HG03565 (cell line): ENCODE data around the gene RPGRIP1L.
A peak's percentile ranks its signal among the peaks of the same experiment; 100 is the strongest.

Source experiments
- ATAC-seq: cut with Tn5 transposase; IDR thresholded peaks from one replicate; pipeline ENCODE4 v1.9.1; 2021; ENCODE audit warnings: mild to moderate bottlenecking, moderate library complexity; ENCODE audit not compliant: unreplicated experiment

The RPGRIP1L gene

GRCh38 chr16:53664724-53665345, 38.8 kb downstream of the RPGRIP1L start:
- ATAC-seq, result peak; percentile 88

- ATAC-seq, result no peak
Observed at GRCh38 chr16:53662072-53662471, 41.6 kb downstream of the RPGRIP1L start.

GRCh38 chr16:53654946-53655345, 48.7 kb downstream of the RPGRIP1L start:
- ATAC-seq, result no peak

GRCh38 chr16:53651357-53651756, 52.3 kb downstream of the RPGRIP1L start:
- no peak for ATAC-seq

GRCh38 chr16:53646506-53646905, 57.2 kb downstream of the RPGRIP1L start:
- no peak for ATAC-seq

DNA sequence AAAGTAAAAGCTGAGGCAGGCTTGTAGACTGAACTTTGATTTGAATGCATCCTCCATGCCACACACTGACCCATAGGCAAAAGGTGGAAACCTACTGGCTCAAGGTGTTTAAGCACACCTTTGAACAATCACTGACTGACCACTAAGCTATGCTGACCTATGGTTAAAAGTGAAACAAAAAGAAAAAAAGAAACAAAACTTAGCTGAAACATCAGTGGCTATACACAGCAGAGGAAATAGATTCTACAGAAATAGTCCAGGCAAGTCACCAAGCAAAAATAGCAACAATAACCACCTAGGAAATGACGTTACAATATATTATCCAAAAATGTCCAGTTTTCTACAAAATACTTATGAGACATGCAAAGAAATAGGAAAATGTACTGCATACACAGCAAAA, 60.2 kb downstream of the RPGRIP1L start:
- ATAC-seq, result no peak

- ATAC-seq, result no peak
Observed at GRCh38 chr16:53642094-53642493, 61.6 kb downstream of the RPGRIP1L start.

DNA sequence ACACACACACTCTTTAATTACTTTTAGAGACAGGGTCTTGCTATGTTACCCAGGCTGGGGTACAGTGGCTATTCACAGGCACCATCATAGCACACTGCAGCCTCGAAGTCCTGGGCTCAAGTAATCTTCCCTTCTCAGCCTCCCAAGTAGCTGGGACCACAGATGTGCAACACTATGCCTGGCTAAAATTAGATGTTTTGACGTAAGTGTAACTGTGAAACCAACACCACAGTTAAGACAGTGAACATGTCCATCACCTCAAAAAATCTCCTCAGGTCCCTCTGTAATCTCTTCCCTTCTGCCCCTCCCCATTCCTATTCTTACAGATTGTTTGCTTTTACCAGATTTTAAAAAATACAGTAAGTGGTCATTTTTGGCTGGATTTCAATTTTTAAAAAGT, 66.7 kb downstream of the RPGRIP1L start:
- ATAC-seq, result no peak

- no peak for ATAC-seq
Observed at GRCh38 chr16:53632526-53632925, 71.1 kb downstream of the RPGRIP1L start.

GRCh38 chr16:53631236-53632025, 72.2 kb downstream of the RPGRIP1L start:
- ATAC-seq, result no peak

DNA sequence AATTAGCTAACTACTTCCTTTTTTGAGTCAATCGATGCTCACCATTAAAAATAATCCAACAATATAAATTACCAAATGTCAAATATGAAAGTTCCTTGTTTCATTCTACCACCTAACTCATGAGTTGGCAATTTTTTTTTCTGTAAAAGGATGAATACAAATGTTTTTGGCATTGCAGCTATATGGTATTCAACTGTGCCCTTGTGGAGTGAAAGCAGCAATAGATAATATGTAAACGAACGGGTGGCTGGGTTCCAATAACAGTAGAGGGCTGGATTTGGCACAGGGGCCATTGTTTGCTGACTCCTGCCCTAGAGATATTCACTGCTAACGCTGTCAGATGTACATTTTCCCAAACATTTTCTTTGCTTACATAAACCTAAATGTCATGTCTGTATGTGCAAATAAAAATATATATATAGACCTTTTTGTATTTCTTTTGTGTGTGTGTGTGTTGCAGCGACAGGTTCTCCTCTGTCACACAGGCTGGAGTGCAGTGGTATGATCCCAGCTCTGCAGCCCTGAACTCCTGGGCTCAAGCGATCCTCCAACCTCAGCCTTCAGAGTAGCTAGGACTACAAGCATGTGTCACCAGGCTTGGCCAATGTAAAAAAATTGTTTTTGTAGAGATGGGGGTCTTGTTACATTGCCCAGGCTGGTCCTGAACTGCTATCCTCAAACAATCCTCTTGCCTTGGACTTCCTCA, 73.9 kb downstream of the RPGRIP1L start:
- no peak for ATAC-seq

DNA sequence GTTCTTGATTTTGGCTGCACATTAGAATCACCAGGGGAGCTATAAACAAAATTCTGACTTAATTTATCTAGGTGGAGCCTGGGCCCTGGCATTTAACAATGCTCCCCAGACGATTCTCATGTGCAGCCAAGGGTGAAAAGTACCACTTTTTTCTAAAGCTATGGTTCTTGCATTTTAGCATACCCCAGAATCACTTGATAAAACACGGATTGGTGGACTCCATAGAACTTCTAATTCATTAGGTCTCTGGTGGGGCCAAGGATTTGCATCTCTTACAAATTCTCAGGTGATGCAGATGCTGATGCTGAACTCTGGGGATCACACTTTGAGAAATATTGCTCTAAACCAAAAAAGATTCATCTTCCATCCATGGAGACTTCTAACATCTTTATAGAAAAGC, 74.5 kb downstream of the RPGRIP1L start:
- no peak for ATAC-seq

GRCh38 chr16:53626811-53627210, 76.8 kb downstream of the RPGRIP1L start:
- ATAC-seq, result no peak

DNA sequence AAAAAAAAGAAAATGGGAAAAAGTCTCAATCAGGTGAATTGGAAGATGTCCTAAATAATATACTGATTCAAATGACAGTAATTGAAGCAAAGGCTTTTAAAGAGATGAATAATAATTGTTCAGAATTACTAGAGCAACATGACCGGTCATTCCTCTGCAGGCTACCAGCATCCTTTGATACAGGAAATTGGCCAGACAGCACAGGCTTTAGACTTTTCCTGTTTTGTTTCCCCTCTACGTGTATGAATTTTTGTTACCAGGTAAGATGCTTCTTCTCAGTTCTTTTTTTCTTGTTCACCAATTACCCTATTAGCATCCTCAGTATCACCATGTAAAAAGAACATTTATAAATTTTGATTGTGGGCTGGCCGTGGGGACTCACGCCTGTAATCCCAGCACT, 77.5 kb downstream of the RPGRIP1L start:
- no peak for ATAC-seq

DNA sequence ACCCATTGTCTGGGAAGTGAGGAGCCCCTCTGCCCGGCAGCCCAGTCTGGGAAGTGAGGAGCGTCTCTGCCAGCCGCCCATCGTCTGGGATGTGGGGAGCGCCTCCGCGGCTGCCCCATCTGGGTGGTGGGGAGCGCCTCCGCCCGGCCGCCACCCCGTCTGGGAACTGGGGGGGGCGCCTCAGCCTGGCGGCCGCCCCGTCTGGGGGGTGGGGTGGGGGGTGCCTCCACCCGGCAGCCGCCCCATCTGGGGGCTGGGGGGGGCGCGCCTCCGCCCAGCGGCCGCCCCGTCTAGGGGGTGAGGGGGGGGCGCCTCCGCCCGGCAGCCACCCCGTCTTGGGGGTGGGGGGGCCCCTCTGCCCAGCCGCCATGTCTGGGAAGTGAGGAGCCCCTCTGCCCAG, 78.4 kb downstream of the RPGRIP1L start:
- no peak for ATAC-seq

DNA sequence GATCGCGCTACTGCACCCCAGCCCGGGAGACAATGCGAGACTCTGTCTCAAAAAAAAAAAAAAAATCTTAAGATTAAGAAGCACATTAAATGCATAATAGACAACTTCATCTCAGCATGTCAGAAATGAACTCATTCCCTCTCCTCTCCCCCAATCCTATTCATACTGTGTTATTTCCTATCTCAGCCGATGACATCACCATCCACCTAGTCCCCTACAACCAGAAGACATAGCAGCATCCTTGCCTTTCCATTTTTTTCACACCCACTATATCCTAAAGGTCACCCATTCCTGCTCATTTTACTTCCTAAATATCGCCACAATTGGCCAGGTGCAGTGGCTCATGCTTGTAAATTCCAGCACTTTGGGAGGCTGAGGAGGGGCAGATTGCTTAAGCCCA, 81.3 kb downstream of the RPGRIP1L start:
- ATAC-seq, result no peak

GRCh38 chr16:53620476-53620875, 83.2 kb downstream of the RPGRIP1L start:
- ATAC-seq, result no peak

GRCh38 chr16:53619235-53619634, 84.4 kb downstream of the RPGRIP1L start:
- ATAC-seq, result no peak

DNA sequence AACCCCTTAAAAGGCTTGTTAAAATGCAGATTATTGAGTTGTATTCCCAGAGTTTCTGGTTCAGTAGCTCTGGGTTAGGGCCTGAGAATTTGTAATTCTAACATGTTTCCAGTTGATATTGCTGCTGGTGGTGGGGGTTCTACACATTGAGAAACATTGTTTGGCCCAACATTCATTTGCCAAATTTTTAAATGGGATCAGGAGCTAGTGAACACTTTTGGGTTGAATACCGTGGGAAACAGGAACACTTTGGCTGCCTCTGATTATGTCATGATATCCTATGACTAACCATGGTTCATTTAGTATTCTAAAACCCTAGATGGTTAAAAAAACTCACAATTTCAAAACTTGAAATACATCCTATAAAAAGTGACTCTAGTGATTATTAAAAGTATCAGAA, 89.3 kb downstream of the RPGRIP1L start:
- no peak for ATAC-seq

- ATAC-seq, result no peak
Observed at GRCh38 chr16:53612003-53612402, 91.7 kb downstream of the RPGRIP1L start.

DNA sequence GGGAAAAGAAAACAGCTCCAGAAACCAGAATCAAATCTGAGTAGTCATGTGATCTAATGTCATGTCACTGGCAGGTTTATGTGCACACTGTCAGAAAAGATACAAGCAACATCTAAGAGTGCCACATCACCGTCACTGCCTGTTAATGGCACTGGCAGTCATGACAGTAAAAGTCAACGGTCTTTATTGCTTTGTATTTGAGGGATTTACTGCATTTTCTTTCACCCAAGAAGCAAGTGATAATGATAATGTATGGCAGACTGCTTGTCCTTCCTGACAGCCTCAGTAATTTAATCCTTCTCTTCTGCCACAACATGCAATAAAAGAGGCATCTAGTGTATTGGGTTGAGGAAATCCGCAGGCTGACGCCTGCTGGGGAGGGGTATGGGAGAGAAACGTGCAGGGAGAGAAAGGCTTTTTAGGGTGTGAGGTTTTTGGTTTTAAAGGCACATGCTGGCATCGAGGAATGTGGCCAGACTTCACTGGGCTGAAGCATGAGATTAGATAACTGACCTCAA, 92.4 kb downstream of the RPGRIP1L start:
- no peak for ATAC-seq

DNA sequence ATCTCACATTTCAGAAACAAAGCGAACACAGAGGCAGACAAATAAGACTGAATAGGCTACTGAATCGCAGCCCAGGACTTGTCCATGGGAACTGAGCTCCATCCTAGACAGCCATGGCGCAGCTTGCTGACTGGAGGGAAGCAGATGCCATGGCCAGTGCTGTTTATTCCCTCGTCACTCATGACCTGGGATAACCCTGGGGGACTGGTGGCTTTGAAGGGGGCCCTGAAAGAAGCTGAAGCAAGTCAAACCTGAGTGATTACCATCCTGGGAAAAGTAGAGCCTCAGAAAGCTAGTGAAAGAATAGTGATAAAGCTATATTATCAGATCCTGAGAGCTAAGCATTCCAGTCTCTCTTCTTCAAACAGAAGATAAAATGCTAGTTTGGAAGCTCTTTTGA, 94.1 kb downstream of the RPGRIP1L start:
- no peak for ATAC-seq
